Measurements from ENCODE around the gene CIDEC.

Gene CIDEC

DNA sequence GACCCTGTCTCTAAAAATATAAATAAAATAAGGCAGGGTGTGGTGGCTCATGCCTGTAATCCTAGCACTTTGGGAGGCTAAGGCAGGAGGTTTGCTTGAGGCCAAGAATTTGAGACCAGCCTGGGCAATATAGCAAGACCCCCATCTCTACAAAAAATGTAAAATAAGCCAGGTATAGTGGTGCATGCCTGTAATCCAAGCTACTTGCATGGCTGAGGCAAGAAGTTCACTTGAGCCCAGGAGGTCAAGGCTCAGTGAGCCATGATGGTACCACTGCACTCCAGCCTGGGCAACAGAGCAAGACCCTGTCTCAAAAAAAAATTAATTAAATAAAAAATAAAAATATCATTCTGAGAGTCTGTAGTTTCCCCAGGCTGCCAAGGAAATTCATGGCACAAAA lies 6.3 kb upstream of the CIDEC start:
- peaks cover 9% of the 10 kb centered on the region for H3K79me2 ChIP-seq (ENCODE audit: insufficient read depth, low read length)
- no peak for TF ChIP-seq EZH2phosphoT487 (IDR thresholded peaks at IDR 0.05; ENCODE audit: borderline replicate concordance)
- TF ChIP-seq, protein P1, sequence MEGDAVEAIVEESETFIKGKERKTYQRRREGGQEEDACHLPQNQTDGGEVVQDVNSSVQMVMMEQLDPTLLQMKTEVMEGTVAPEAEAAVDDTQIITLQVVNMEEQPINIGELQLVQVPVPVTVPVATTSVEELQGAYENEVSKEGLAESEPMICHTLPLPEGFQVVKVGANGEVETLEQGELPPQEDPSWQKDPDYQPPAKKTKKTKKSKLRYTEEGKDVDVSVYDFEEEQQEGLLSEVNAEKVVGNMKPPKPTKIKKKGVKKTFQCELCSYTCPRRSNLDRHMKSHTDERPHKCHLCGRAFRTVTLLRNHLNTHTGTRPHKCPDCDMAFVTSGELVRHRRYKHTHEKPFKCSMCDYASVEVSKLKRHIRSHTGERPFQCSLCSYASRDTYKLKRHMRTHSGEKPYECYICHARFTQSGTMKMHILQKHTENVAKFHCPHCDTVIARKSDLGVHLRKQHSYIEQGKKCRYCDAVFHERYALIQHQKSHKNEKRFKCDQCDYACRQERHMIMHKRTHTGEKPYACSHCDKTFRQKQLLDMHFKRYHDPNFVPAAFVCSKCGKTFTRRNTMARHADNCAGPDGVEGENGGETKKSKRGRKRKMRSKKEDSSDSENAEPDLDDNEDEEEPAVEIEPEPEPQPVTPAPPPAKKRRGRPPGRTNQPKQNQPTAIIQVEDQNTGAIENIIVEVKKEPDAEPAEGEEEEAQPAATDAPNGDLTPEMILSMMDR (conservative IDR thresholded peaks at IDR 0.05; ENCODE audit: low read length), result no peak
- H3K36me3 ChIP-seq (ENCODE audit: insufficient read depth, low read length), result no peaks in the 10 kb centered on the region
- H3K9me3 ChIP-seq (ENCODE audit: insufficient read depth, low read depth, low read length), result no peaks in the 10 kb centered on the region
- no peak overlapping the region for H3K4me3 ChIP-seq (ENCODE audit: low read length, poor library complexity, severe bottlenecking)
- H3F3A ChIP-seq (ENCODE audit: low read depth), result no peaks in the 10 kb centered on the region
- no peaks in the 10 kb centered on the region for H3K27me3 ChIP-seq (ENCODE audit: insufficient read depth, low read length, poor library complexity, severe bottlenecking)
- no peaks in the 10 kb centered on the region for H3K9me2 ChIP-seq (replicated peaks; ENCODE audit: low read depth, low read length)
- H3K4me2 ChIP-seq (ENCODE audit: low read depth, low read length, poor library complexity, severe bottlenecking), result no peak overlapping the region
- peaks cover 4% of the 10 kb centered on the region for H3K4me1 ChIP-seq (ENCODE audit: insufficient read depth, low read length, poor library complexity, severe bottlenecking)
- H2AFZ ChIP-seq (ENCODE audit: low read length), result no peak overlapping the region
- H3K9ac ChIP-seq (ENCODE audit: low read depth, low read length, poor library complexity, severe bottlenecking), result no peak overlapping the region
- H4K20me1 ChIP-seq (ENCODE audit: insufficient read depth, low read length, poor library complexity, severe bottlenecking), result peaks cover 6% of the 10 kb centered on the region

DNA sequence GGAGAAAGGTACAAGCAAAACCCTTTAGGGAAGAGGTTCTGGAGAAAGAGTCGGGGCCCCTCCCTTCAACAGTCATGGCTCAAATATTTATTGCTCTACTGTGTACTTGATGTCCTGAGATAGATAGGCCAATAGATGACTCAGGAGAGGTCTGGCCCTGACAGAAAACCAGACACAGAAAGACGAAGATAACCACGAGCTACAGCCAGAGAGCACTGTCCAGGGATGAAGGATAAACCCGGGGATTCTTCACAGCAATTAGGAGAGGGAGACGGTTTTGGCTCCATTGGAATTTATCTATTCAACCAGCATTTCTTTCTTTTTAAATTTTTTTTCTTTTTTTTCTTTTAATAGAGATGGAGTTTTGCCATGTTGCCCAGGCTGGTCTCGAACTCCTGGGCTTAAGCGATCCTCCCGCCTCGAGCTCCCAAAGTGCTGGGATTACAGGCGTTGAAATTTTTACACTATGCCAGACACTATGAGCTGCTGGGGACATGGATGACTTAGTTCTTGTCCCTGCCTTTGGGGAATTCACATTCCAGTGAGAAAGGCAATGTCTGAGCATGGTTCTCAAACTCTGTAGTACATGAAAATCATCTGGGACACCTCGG lies 4.6 kb upstream of the CIDEC start:
- Histone ChIP-seq H3K9ac (ENCODE audit: low read depth, low read length, poor library complexity, severe bottlenecking) (no peak overlapping the region), H3K4me3 (ENCODE audit: low read length, poor library complexity, severe bottlenecking) (no peak overlapping the region), H3F3A (ENCODE audit: low read depth) (no peaks in the 10 kb centered on the region), H3K9me2 (replicated peaks; ENCODE audit: low read depth, low read length) (no peaks in the 10 kb centered on the region), H4K20me1 (ENCODE audit: insufficient read depth, low read length, poor library complexity, severe bottlenecking) (no peaks in the 10 kb centered on the region), H3K9me3 (ENCODE audit: insufficient read depth, low read depth, low read length) (no peaks in the 10 kb centered on the region), H3K4me1 (ENCODE audit: insufficient read depth, low read length, poor library complexity, severe bottlenecking) (no peaks in the 10 kb centered on the region), H3K27me3 (ENCODE audit: insufficient read depth, low read length, poor library complexity, severe bottlenecking) (no peaks in the 10 kb centered on the region), H3K79me2 (ENCODE audit: insufficient read depth, low read length) (no peaks in the 10 kb centered on the region), H2AFZ (ENCODE audit: low read length) (no peak overlapping the region), H3K4me2 (ENCODE audit: low read depth, low read length, poor library complexity, severe bottlenecking) (no peak overlapping the region), H3K36me3 (ENCODE audit: insufficient read depth, low read length) (no peaks in the 10 kb centered on the region)
- TF ChIP-seq, protein P1 (conservative IDR thresholded peaks at IDR 0.05; ENCODE audit: low read length), result no peak
- no peak for TF ChIP-seq EZH2phosphoT487 (IDR thresholded peaks at IDR 0.05; ENCODE audit: borderline replicate concordance)

DNA sequence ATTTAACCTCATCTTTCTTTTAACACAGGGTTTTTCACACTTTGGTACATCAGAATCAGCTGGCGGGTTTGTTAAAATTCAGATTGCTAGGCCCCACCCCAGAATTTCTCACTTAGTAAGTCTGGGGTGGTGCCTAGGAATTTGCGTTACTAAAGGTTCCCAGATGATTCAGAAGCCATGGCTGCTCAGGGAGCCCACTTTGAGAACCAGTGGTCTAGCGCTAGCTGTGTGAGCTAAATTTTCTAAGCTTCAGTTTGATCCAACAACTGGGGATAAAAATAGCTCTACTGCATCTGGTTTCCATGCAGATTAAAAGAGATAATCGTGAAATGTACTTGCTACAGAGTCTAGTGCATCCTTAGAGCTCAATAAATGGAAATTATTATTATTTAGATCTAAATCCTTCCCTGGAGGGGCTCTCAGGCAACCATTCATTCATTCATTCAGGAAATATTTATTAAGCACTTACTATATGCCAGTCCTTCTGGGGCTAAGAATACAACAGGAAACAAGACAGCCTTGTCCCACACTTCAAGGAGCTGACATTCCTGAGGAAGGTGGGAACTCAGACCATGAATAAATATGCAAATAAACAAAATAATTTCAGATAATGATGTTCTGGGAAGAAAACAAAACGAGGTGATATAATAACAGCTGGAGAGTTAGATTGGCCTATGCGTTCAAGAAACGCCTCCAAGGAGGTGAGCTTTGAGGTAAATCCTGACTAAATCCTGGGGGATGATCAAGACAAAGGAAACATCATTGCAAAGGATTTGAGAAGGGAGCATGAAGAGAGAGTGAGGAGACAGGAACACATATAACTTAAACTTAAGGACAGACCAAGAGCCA lies 3.9 kb upstream of the CIDEC start:
- Histone ChIP-seq H4K20me1 (ENCODE audit: insufficient read depth, low read length, poor library complexity, severe bottlenecking) (no peaks in the 10 kb centered on the region), H3K36me3 (ENCODE audit: insufficient read depth, low read length) (no peaks in the 10 kb centered on the region), H3K9me3 (ENCODE audit: insufficient read depth, low read depth, low read length) (no peaks in the 10 kb centered on the region), H3K27me3 (ENCODE audit: insufficient read depth, low read length, poor library complexity, severe bottlenecking) (no peaks in the 10 kb centered on the region), H3K4me2 (ENCODE audit: low read depth, low read length, poor library complexity, severe bottlenecking) (no peak overlapping the region), H3F3A (ENCODE audit: low read depth) (no peaks in the 10 kb centered on the region), H3K79me2 (ENCODE audit: insufficient read depth, low read length) (no peaks in the 10 kb centered on the region), H3K9ac (ENCODE audit: low read depth, low read length, poor library complexity, severe bottlenecking) (no peak overlapping the region), H2AFZ (ENCODE audit: low read length) (no peak overlapping the region), H3K4me3 (ENCODE audit: low read length, poor library complexity, severe bottlenecking) (no peak overlapping the region), H3K4me1 (ENCODE audit: insufficient read depth, low read length, poor library complexity, severe bottlenecking) (no peaks in the 10 kb centered on the region), H3K9me2 (replicated peaks; ENCODE audit: low read depth, low read length) (no peaks in the 10 kb centered on the region)
- TF ChIP-seq, protein P1 (conservative IDR thresholded peaks at IDR 0.05; ENCODE audit: low read length), result no peak
- TF ChIP-seq EZH2phosphoT487 (IDR thresholded peaks at IDR 0.05; ENCODE audit: borderline replicate concordance), result no peak

Data from Loucy (cell line).